Measurements from ENCODE around the gene CYP2W1.
"Not testable (repeated sequence)": the region's sequence is repeated elsewhere in the genome, so short reads cannot be mapped to it uniquely, and the experiment has no call there.

CYP2W1 gene

DNA sequence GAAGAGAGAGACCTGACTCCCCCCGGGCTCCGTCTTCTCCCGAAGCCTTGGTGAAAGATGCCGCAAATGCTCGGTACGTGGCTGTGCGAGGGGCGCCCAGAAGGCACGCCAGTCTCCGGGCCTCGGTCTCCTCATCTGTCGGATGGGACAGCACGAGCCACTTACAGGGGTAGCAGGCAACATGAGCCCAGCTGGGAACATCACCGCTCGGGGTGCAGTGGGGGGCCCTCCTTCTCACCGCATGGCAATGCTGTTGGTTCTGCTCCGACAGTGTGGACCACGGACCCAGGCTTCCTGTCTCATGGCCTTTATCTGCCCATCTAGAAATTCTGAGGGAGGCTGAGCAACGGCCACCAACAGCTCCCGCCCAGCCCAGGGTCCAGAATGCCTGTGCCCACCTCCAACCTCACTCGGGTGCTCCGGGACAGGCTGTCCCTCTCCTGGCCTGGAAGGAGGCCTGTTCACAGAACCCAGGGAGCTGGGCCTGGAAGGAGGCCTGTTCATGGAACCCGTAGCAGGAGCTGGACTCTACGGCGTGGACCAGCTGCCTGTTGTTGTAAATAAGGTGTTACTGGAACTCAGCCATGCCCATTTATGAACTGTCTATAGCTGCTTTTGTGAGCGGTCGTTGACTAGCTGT lies 44.3 kb upstream of the CYP2W1 start:
- TF ChIP-seq, protein P1, sequence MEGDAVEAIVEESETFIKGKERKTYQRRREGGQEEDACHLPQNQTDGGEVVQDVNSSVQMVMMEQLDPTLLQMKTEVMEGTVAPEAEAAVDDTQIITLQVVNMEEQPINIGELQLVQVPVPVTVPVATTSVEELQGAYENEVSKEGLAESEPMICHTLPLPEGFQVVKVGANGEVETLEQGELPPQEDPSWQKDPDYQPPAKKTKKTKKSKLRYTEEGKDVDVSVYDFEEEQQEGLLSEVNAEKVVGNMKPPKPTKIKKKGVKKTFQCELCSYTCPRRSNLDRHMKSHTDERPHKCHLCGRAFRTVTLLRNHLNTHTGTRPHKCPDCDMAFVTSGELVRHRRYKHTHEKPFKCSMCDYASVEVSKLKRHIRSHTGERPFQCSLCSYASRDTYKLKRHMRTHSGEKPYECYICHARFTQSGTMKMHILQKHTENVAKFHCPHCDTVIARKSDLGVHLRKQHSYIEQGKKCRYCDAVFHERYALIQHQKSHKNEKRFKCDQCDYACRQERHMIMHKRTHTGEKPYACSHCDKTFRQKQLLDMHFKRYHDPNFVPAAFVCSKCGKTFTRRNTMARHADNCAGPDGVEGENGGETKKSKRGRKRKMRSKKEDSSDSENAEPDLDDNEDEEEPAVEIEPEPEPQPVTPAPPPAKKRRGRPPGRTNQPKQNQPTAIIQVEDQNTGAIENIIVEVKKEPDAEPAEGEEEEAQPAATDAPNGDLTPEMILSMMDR (IDR thresholded peaks at IDR 0.05; ENCODE audit: control extremely low read depth, extremely low read depth, low read depth, missing control alignments) = no peak
- POLR2A ChIA-PET = no interaction called here
- no peak for DNase-seq (ENCODE audit: extremely low spot score)
- CTCF ChIA-PET = interaction anchor here (2.0 to 2.6 kb wide), 2 partner anchors 9 to 29 kb away, joined by 5 to 10 read pairs; no protein-coding TSS in a partner anchor

DNA sequence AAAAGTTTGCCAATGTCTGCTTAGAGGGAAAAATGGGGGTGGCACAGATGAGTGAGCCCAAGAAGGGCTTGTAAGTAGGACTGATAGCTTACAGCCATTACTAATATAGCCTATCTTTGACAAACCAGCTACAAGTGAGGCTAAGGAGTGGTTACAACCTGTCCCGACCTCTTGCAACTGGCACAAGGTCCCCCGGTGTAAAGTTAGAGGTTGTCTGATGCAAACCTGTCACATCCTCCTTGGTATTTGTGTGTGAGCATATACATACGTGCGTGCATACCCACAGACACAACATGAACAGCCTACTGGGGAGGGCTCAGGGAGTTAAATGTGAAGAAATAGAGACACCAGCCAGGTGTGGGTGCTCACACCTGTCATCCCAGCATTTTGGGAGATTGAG lies 43.1 kb upstream of the CYP2W1 start:
- DNase-seq (ENCODE audit: extremely low spot score) = no peak
- POLR2A ChIA-PET = interaction anchor here (0.6 to 0.7 kb wide), 2 partner anchors 36 to 116 kb away, joined by 3 to 4 read pairs; partner anchors contain the start of gene COX19
- TF ChIP-seq, protein P1 (IDR thresholded peaks at IDR 0.05; ENCODE audit: control extremely low read depth, extremely low read depth, low read depth, missing control alignments) = no peak
- CTCF ChIA-PET = interaction anchor here (2.0 to 2.6 kb wide), 2 partner anchors 10 to 30 kb away, joined by 5 to 10 read pairs; no protein-coding TSS in a partner anchor

- ChIA-PET POLR2A (no interaction called here), CTCF (interaction anchor here (1.2 to 1.3 kb wide), 2 partner anchors 13 to 33 kb away, joined by 3 read pairs; partner anchors contain the start of gene ADAP1)
- TF ChIP-seq, protein P1 (IDR thresholded peaks at IDR 0.05; ENCODE audit: control extremely low read depth, extremely low read depth, low read depth, missing control alignments) = no peak
- DNase-seq (ENCODE audit: extremely low spot score) = no peak
These were observed 42.2 kb upstream of the CYP2W1 start for GRCh38 chr7:940599-941408.

GRCh38 chr7:943793-944192 lies 39.2 kb upstream of the CYP2W1 start:
- POLR2A ChIA-PET; CTCF ChIA-PET; DNase-seq (ENCODE audit: extremely low spot score): not testable (repeated sequence)

- no peak for DNase-seq (ENCODE audit: extremely low spot score)
- CTCF ChIA-PET = no interaction called here
- TF ChIP-seq, protein P1 (IDR thresholded peaks at IDR 0.05; ENCODE audit: control extremely low read depth, extremely low read depth, low read depth, missing control alignments) = no peak
- POLR2A ChIA-PET = no interaction called here
These were observed 38.2 kb upstream of the CYP2W1 start for GRCh38 chr7:944744-945143.

GRCh38 chr7:945147-945555 lies 37.8 kb upstream of the CYP2W1 start:
- no peak for DNase-seq (ENCODE audit: extremely low spot score)
- ChIA-PET POLR2A (no interaction called here), CTCF (no interaction called here)
- TF ChIP-seq, protein P1 (IDR thresholded peaks at IDR 0.05; ENCODE audit: control extremely low read depth, extremely low read depth, low read depth, missing control alignments) = no peak
